T-helper 17 cell (primary cell): ENCODE measurements around the gene CCDC78. TPM values are rescaled to one million over a fixed set of nuclear protein-coding genes. Genes with fewer than 3 reads are reported as not detected.

ENCODE experiments used
- ATAC-seq: fragments of 150-1000 bp; cut with Tn5 transposase; 2 replicates; pipeline ENCODE4 v1.10.0; 2021; ENCODE audit warnings: mild to moderate bottlenecking, moderate library complexity
- DNase-seq, 3 donors: peaks; one replicate each; pipeline versions ENCODE4 v3.0.0 to v3.0.0-alpha.2; 2020 to 2021
- H3K9me3 ChIP-seq: one replicate; pipeline ENCODE4 v1.7.0; 2013; ENCODE audit warnings: low read length, mild to moderate bottlenecking; ENCODE audit not compliant: control insufficient read depth, poor library complexity, severe bottlenecking
- H3K27ac Mint-ChIP-seq: one replicate; pipeline ENCODE4 v1.8.0; 2022; ENCODE audit warnings: mild to moderate bottlenecking, moderate library complexity, mixed read lengths
- H3K27me3 Mint-ChIP-seq: one replicate; pipeline ENCODE4 v1.8.0; 2022; ENCODE audit warnings: mixed read lengths
- H3K36me3 Mint-ChIP-seq: one replicate; pipeline ENCODE4 v1.8.0; 2022; ENCODE audit warnings: low read depth, mixed read lengths
- H3K4me1 Mint-ChIP-seq: one replicate; pipeline ENCODE4 v1.8.0; 2022; ENCODE audit warnings: mild to moderate bottlenecking, mixed read lengths
- H3K4me3 Mint-ChIP-seq: one replicate; pipeline ENCODE4 v1.8.0; 2022; ENCODE audit warnings: mild to moderate bottlenecking, moderate library complexity, mixed read lengths
- total RNA-seq, 4 donors: library from RNA in 2 of 4; stranded (reverse) in 2 of 4; gene quantifications; one replicate each; pipeline ENCODE4 v1.2.3 and lab custom pipeline; 2022 to 2026

Gene CCDC78
- 1 to 10 TPM; 3.4 to 3.7 TPM for total RNA-seq
- 2.1 to 4.1 reads per million in 2 donors for total RNA-seq (lab: John Stamatoyannopoulos, UW)

DNA sequence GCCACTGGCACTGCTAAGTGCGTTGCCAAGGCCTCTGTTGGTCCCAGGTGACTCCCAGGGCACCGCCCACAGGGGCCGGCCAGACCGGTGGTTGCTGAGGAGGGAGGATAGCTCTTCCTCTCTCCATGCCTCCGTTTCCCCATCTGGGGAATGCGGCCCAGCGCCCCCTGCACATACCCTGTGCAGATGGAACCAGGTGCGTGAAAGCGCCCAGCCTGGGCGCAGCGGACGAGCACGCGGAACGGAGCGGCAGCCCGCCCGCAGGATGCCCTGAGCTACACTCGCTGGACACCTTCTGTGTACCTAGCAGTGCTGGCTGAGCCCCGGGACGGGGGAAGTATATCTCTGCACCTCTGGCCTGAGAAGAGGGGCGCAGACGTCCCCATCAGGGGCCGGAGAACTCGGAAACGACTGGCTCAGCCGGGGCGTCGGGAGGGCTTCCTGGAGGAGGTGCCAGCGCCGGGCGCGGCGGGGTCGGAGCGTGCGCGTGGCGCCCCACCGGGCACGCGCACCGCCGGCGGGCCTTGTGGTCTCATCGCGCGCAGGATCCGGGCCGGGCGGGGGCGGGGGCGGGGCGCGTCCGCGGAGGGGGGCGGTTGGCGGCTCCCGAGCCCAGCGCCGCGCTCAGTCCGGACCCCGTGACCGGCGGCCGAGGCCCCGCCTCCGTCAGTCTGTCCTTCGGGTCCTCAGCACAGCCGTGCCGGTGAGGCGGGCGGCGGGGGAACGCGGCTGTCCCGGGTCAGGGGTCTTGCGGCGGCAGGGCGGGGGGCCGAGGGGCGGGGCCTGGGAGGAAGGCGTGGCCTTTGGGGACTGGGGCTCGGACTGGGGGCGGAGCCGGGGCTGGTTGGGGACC, at the start of gene CCDC78, which contains the start of gene HAGHL:
TSS of gene CCDC78 (minus strand) at position 6 of the 853 bp plus-strand sequence. CDS start 76 bp downstream, outside the sequence.
TSS of gene HAGHL (plus strand) at position 669 of the 853 bp plus-strand sequence. CDS start 404 bp downstream, outside the sequence.
- H3K9me3 ChIP-seq = no peaks in the 10 kb centered on the region
- ATAC-seq (peak; percentile 23), DNase-seq (peak in 2 of 3 donors; percentile 50 to 56)
- Mint-ChIP-seq H3K27me3 (no peaks in the 10 kb centered on the region), H3K36me3 (no peaks in the 10 kb centered on the region), H3K27ac (peak within 1 kb of the TSS; percentile 54), H3K4me1 (no peaks in the 10 kb centered on the region), H3K4me3 (peak within 1 kb of the TSS; percentile 83)

DNA sequence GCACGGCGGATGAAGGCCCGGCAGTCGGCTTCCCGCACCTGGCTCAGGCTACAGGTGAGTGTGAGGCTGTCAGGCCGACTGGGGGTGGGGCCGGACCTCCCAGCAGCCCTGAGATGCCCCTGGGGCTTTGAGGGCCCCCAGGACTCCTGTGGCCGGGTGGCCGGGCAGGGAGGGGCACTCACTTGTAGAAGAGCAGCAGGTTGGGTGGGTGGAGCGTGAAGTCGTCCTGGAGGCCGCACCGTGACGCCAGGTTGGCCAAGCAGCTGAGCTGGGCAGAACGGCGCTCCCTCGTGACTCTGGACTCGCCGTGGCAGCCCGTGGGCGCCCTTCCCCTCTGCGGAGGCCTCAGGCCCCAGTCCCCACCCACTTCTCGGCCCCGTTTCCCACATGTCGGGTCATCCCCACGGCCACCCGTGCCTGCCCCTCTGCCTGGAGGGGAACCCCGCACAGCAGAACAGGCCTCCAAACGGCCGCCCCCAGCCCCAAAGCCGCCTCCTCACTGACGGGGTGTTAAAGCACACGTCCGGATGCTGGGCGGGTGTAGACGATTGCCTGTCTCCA, 49.1 kb upstream of the CCDC78 start:
- H3K9me3 ChIP-seq = no peaks in the 10 kb centered on the region
- no peaks in the 10 kb centered on the region for H3K36me3 Mint-ChIP-seq
- H3K27me3 Mint-ChIP-seq = peaks cover 7% of the 10 kb centered on the region
- ATAC-seq = no peak
- H3K27ac Mint-ChIP-seq = no peak overlapping the region
- DNase-seq = no peak
- no peak overlapping the region for H3K4me3 Mint-ChIP-seq
- H3K4me1 Mint-ChIP-seq = peaks cover 2% of the 10 kb centered on the region

DNA sequence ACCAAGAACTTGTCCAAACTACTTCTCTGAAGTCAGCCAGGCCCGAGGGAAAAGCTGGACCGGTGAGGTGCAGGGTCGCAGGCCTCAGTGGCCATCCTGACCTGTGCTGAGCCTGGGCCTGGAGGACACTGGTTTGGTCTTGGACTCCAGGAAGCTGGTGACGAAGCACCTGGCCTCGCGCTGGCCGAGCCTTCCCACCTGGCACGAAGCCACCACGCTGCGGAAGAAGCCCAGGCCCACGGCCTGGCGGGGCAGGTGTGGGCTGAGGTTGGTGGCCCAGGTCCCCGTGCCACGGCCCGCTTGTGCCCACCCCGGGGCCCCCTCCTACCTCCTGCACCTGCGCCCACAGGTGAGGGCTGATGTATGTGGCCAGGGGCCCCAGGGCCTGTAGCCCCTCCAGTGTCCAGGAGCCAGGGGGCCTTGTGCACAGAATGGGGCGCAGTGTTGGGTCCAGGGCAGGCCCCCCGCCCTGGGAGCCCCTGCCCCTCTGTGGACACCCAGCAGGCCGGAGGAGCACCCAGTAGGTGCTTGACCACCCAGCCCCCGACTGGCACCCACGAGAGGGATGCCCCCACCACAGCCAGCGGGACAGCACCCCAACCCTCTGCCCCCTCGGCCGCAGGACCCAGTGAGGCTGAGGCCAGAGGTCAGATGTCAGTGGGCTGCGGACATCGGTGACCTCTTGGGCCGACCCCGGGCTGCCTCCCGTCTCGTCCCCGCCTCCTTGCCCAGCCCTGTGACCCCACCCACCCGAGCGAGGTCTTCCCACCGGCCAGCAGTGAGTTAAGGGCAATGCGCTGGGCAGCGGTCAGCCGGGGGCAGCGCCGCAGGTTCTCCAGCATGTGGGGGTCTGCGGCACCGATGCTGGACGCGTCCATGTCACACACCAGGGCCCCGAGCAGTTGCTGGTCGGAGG, 48.1 kb upstream of the CCDC78 start:
- no peak overlapping the region for H3K27ac Mint-ChIP-seq
- DNase-seq (no peak), ATAC-seq (no peak)
- peaks cover 2% of the 10 kb centered on the region for H3K4me1 Mint-ChIP-seq
- no peaks in the 10 kb centered on the region for H3K9me3 ChIP-seq
- H3K36me3 Mint-ChIP-seq = no peaks in the 10 kb centered on the region
- no peak overlapping the region for H3K4me3 Mint-ChIP-seq
- peaks cover 7% of the 10 kb centered on the region for H3K27me3 Mint-ChIP-seq

DNA sequence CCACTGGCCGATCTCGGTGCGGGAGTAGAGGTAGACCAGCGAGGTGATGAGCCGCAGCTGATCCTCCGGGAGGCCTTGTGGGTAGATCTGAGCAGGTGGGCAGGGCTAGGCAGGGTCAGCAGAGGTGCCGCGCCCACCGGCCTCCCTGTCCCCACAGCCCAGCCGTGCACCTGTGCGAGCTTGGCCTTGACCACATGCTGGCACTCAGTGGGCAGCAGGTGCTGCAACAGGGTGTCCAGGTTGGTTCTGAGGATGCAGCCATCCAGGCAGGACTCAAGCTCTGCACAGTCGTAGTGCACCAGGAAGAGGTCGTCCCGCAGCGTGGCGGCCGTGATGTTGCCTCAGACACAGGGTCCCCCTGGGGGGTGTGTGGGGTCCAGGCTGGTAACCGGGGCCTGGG, 46.7 kb upstream of the CCDC78 start:
- no peaks in the 10 kb centered on the region for H3K9me3 ChIP-seq
- H3K4me3 Mint-ChIP-seq = no peak overlapping the region
- no peaks in the 10 kb centered on the region for H3K36me3 Mint-ChIP-seq
- DNase-seq (no peak), ATAC-seq (no peak)
- peaks cover 7% of the 10 kb centered on the region for H3K27me3 Mint-ChIP-seq
- peaks cover 2% of the 10 kb centered on the region for H3K4me1 Mint-ChIP-seq
- no peak overlapping the region for H3K27ac Mint-ChIP-seq

DNA sequence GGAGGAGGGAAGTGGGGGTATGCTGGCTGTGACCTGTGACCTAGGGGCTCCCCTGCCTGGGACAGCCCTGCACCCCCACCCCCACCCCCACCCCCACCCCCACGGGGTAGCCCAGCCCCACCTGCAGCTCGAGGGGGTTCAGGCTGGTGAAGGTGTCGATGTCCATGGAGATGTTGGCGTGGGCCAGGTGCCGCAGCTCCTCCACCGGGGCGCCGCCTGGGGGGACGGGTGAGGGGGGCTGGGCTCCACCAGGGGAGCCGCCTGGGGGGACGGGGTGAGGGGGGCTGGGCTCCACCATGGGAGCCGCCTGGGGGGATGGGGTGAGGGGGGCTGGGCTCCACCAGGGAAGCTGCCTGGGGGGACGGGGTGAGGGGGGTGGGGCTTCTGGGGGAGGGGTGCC, 44.2 kb upstream of the CCDC78 start:
- DNase-seq (no peak), ATAC-seq (no peak)
- no peaks in the 10 kb centered on the region for H3K4me1 Mint-ChIP-seq
- H3K27me3 Mint-ChIP-seq = peaks cover 7% of the 10 kb centered on the region
- no peaks in the 10 kb centered on the region for H3K9me3 ChIP-seq
- no peak overlapping the region for H3K27ac Mint-ChIP-seq
- H3K4me3 Mint-ChIP-seq = no peak overlapping the region
- H3K36me3 Mint-ChIP-seq = no peaks in the 10 kb centered on the region

DNA sequence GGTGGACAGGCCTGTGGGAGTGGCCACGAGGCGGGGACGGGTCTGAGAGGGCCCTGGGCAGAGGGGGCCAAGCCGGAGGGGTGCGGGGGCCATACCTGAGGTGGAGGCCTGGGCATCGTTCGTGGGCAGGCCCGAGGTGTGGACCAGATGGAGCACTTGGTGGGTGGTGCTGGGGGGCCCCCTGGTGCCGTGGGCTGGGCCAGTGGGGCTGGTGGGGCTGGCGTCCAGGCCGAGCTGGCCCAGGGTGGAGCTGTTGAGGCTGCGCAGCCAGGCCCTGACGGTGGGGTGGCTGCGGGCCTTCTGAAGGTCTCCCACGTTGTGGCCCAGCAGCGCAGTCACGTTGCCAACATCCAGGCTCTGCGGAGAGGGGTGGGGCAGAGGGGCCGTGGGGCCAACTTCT, 43.7 kb upstream of the CCDC78 start:
- Mint-ChIP-seq H3K36me3 (no peaks in the 10 kb centered on the region), H3K27me3 (peaks cover 7% of the 10 kb centered on the region), H3K27ac (no peak overlapping the region), H3K4me1 (no peaks in the 10 kb centered on the region), H3K4me3 (no peak overlapping the region)
- DNase-seq (peak in 1 of 3 donors; percentile 11), ATAC-seq (no peak)
- no peaks in the 10 kb centered on the region for H3K9me3 ChIP-seq

DNA sequence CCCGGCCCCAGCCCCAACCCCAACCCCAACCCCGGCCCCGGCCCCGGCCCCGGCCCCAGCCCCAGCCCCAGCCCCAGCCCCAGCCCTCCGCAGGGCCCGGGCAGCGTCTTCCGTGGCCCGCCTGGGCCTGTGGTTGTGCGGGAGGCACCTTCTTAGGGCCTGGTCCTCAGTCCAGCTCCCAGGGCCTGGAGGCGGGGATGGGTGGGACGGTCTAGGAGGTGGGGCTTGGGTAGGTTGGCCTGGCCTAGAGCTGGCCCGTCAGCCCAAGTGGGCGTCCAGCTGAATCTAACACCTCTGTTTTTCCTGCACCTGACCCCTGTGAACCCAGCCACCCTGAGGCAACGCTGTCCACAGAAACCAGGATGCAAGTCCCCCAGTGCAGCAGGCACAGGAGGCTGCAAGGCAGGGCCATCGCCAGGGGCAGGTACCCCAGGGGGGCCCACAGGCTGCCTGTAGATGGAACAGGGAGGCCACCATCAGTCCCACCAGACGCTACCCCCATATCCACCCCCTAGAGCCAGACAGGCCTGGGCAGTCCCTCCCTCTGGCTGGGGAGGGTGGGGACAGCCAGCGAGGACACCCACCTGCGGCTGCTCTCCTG, 43.0 kb upstream of the CCDC78 start:
- ATAC-seq = no peak
- no peaks in the 10 kb centered on the region for H3K36me3 Mint-ChIP-seq

DNA sequence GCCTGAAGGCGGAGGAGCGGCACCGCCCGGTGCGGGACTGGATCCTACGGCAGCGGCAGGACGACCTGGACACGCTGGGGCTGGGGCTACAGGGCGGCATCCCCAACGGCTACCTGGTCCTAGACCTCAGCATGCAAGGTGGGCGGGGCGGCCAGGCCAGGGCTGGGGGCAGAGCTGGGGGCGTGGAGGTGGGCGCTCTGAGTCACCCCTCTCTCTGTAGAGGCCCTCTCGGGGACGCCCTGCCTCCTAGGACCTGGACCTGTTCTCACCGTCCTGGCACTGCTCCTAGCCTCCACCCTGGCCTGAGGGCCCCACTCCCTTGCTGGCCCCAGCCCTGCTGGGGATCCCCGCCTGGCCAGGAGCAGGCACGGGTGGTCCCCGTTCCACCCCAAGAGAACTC, 42.2 kb upstream of the CCDC78 start:
- Mint-ChIP-seq H3K27me3 (peaks cover 7% of the 10 kb centered on the region), H3K27ac (no peak overlapping the region), H3K4me3 (no peak overlapping the region), H3K36me3 (no peaks in the 10 kb centered on the region), H3K4me1 (no peaks in the 10 kb centered on the region)
- no peaks in the 10 kb centered on the region for H3K9me3 ChIP-seq
- ATAC-seq (no peak), DNase-seq (no peak)

More for the DNA sequence above, 43.0 kb upstream of the CCDC78 start:
- H3K9me3 ChIP-seq = no peaks in the 10 kb centered on the region
- DNase-seq = no peak
- Mint-ChIP-seq H3K27ac (no peak overlapping the region), H3K4me1 (no peaks in the 10 kb centered on the region), H3K4me3 (no peak overlapping the region), H3K27me3 (peaks cover 7% of the 10 kb centered on the region)

DNA sequence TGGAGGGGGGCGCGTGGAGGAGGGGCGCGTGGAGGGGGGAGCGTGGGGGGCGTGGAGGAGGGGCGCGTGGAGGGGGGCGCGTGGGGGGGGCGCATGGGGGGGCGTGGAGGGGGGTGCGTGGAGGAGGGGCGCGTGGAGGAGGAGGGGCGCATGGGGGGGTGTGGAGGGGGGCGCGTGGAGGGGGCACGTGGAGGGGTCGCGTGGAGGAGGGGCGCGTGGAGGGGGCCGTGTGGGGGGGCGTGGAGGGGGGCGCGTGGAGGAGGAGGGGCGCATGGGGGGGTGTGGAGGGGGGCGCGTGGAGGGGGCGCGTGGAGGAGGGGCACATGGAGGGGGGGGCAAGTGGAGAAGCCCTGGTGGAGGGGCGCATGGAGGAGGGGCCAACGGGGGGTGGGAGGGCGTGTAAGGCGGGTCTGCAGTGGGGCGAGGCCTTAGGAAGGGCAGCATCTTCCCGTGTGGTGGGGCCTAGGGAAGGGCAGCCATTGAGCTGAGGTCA, 41.5 kb upstream of the CCDC78 start:
- no peaks in the 10 kb centered on the region for H3K36me3 Mint-ChIP-seq
- no peak for DNase-seq
- no peak for ATAC-seq
- no peak overlapping the region for H3K4me3 Mint-ChIP-seq
- H3K4me1 Mint-ChIP-seq = no peaks in the 10 kb centered on the region
- no peak overlapping the region for H3K27ac Mint-ChIP-seq
- H3K9me3 ChIP-seq = no peaks in the 10 kb centered on the region
- peaks cover 7% of the 10 kb centered on the region for H3K27me3 Mint-ChIP-seq

DNA sequence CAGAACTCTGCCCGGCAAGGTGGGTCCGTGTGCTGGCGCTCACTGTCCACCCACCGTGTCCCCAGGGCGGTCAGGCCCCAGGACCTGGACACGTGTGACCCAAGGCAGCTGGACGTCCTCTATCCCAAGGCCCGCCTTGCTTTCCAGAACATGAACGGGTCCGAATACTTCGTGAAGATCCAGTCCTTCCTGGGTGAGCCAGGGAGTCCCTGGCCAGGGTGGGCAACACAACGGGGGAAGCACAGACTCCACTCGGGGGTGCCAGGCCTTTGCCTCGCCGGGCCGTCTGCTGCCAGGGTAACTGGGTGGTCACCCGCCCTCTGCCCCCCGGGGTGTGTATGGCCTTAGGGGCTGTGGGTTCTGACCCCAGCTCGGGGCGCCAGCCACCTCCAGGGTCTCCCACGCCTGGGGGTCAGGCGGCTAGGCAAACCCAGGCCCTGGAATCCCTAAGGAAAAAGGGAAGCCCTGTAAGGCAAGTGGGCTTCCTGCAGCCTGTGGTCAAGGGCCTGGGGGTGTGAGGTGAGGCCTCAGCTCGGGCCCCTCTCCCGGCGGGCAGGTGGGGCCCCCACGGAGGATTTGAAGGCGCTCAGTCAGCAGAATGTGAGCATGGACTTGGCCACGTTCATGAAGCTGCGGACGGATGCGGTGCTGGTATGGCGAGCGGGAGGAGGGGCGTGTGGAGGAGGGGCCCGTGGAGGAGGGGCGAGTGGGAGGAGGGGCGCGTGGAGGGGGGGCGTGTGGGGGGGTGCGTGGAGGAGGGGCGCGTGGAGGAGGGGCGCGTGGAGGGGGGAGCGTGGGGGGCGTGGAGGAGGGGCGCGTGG, 40.8 kb upstream of the CCDC78 start:
- DNase-seq = peak in 1 of 3 donors; percentile 12
- no peaks in the 10 kb centered on the region for H3K9me3 ChIP-seq
- H3K27ac Mint-ChIP-seq = no peak overlapping the region
- no peaks in the 10 kb centered on the region for H3K4me1 Mint-ChIP-seq
- no peak overlapping the region for H3K4me3 Mint-ChIP-seq
- no peaks in the 10 kb centered on the region for H3K36me3 Mint-ChIP-seq
- no peak for ATAC-seq
- H3K27me3 Mint-ChIP-seq = peaks cover 7% of the 10 kb centered on the region

DNA sequence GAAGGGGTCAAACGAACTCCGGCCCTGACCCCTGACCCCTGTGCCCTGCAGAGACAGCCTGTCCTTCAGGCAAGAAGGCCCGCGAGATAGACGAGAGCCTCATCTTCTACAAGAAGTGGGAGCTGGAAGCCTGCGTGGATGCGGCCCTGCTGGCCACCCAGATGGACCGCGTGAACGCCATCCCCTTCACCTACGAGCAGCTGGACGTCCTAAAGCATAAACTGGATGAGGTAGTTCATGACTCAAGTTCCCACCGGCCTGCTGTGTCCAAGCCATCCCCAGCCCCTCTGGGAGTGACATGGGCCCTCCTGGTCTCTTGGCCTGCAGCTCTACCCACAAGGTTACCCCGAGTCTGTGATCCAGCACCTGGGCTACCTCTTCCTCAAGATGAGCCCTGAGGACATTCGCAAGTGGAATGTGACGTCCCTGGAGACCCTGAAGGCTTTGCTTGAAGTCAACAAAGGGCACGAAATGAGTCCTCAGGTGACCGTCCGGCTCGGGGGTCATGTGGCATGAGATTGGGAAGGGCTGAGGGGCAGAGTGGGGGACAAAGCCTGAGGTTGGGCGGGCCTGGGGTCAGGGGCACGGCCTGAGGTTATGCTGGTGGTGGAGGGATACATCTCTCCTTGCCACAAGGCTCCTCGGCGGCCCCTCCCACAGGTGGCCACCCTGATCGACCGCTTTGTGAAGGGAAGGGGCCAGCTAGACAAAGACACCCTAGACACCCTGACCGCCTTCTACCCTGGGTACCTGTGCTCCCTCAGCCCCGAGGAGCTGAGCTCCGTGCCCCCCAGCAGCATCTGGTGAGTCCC, 40.0 kb upstream of the CCDC78 start:
- Mint-ChIP-seq H3K4me1 (no peaks in the 10 kb centered on the region), H3K27ac (no peak overlapping the region), H3K27me3 (peaks cover 3% of the 10 kb centered on the region), H3K36me3 (no peaks in the 10 kb centered on the region), H3K4me3 (no peak overlapping the region)
- ATAC-seq (no peak), DNase-seq (no peak)
- no peaks in the 10 kb centered on the region for H3K9me3 ChIP-seq
